Smooth muscle cell (in vitro differentiated cells): Measurements from ENCODE around the gene DUSP12. TPM values are rescaled to one million over a fixed set of nuclear protein-coding genes. Genes with fewer than 3 reads are reported as not detected.

Experiments
- DNase-seq: peaks from one replicate; lab custom pipeline; 2025; ENCODE audit not compliant: unreplicated experiment; lab: John Stamatoyannopoulos, UW
- H2AFZ ChIP-seq: fragments of 200-600 bp; sonication (generic); 2 replicates; pipeline ENCODE4 v1.6.0; 2016; ENCODE audit warnings: antibody characterized with exemption, low read depth, mild to moderate bottlenecking
- H3F3A ChIP-seq: fragments of 200-600 bp; sonication (generic); 2 replicates; pipeline ENCODE4 v1.6.0; 2017; ENCODE audit warnings: antibody characterized with exemption, low read depth
- H3K27ac ChIP-seq: fragments of 200-600 bp; sonication (generic); 2 replicates; pipeline ENCODE4 v1.5.1; 2016; ENCODE audit warnings: low read depth, mild to moderate bottlenecking
- H3K27me3 ChIP-seq: fragments of 200-600 bp; sonication (generic); 2 replicates; pipeline ENCODE4 v1.6.1; 2016; ENCODE audit warnings: low read depth, mild to moderate bottlenecking
- H3K36me3 ChIP-seq: fragments of 200-600 bp; sonication (generic); 2 replicates; pipeline ENCODE4 v1.5.1; 2016; ENCODE audit warnings: low read depth
- H3K4me1 ChIP-seq: fragments of 200-600 bp; sonication (generic); 2 replicates; pipeline ENCODE4 v1.5.1; 2016; ENCODE audit warnings: low read depth
- H3K4me2 ChIP-seq: fragments of 200-600 bp; sonication (generic); 2 replicates; pipeline ENCODE4 v1.6.0; 2016; ENCODE audit warnings: mild to moderate bottlenecking
- H3K4me3 ChIP-seq: fragments of 200-600 bp; sonication (generic); 2 replicates; pipeline ENCODE4 v1.5.1; 2016; ENCODE audit warnings: mild to moderate bottlenecking
- H3K79me2 ChIP-seq: fragments of 200-600 bp; sonication (generic); 2 replicates; pipeline ENCODE4 v1.6.0; 2016; ENCODE audit warnings: low read depth, mild to moderate bottlenecking
- H3K9ac ChIP-seq: fragments of 200-600 bp; sonication (generic); 2 replicates; pipeline ENCODE4 v1.6.0; 2016; ENCODE audit warnings: low read depth
- H3K9me3 ChIP-seq: fragments of 200-600 bp; sonication (generic); replicated peaks from 2 replicates; pipeline ENCODE4 v1.5.1; 2016; ENCODE audit warnings: low read depth
- H4K20me1 ChIP-seq: fragments of 200-600 bp; sonication (generic); 2 replicates; pipeline ENCODE4 v1.6.0; 2016; ENCODE audit warnings: low read depth
- CTCF ChIP-seq: fragments of 200-600 bp; sonication (generic); IDR thresholded peaks from 2 replicates; pipeline ENCODE4 v1.5.1; 2017; ENCODE audit warnings: borderline replicate concordance, mild to moderate bottlenecking, antibody characterized with exemption; ENCODE audit not compliant: insufficient read depth, poor library complexity, severe bottlenecking
- WGBS: methylation state at CpG from one replicate; pipeline ENCODE4 v1.1.7; 2016; ENCODE audit warnings: low lambda C conversion rate; 5-methylcytosine and 5-hydroxymethylcytosine counted together
- polyA plus RNA-seq: library from polyadenylated mRNA; unstranded; fragments of >200 nt; fragmentation: Nextera tagmentation; extraction: Ambion mirVana; gene quantifications from 2 replicates; pipeline ENCODE4 v1.2.1, GENCODE V29; 2016
- total RNA-seq: library from RNA; depleted of rRNA; stranded (reverse); fragments of >200 nt; gene quantifications from 2 replicates; pipeline ENCODE4 v1.2.3, GENCODE V29; 2014

Gene DUSP12
- total and polyA plus RNA-seq, 2 experiments from 2014 or later = 41.8 to 45.7 TPM

- no peaks in the 10 kb centered on the region for H3K27me3 ChIP-seq
- no peak for DNase-seq
- H3K4me2 ChIP-seq = no peak overlapping the region
- H3K36me3 ChIP-seq = peaks cover 2% of the 10 kb centered on the region
- 69% methylated on average over 7 of the region's 7 CpGs for WGBS
- peak; percentile 47 for TF ChIP-seq CTCF
- no peak overlapping the region for H2AFZ ChIP-seq
- H3K9me3 ChIP-seq = no peaks in the 10 kb centered on the region
- H3K27ac ChIP-seq = no peak overlapping the region
- no peak overlapping the region for H3K9ac ChIP-seq
- no peak overlapping the region for H3K4me3 ChIP-seq
- no peaks in the 10 kb centered on the region for H4K20me1 ChIP-seq
- peaks cover 6% of the 10 kb centered on the region for H3F3A ChIP-seq
- peaks cover 9% of the 10 kb centered on the region for H3K4me1 ChIP-seq
- H3K79me2 ChIP-seq = peaks cover 26% of the 10 kb centered on the region
These were observed 14.0 kb downstream of the DUSP12 start for GRCh38 chr1:161763522-161764098.

GRCh38 chr1:161766102-161766981, 16.8 kb downstream of the DUSP12 start, which contains the start of gene ATF6:
Gene ATF6 (plus strand): TSS chr1:161766320. CDS start chr1:161766361, 41 bp downstream.
- Histone ChIP-seq H3K4me1 (peaks cover 9% of the 10 kb centered on the region), H3K36me3 (no peaks in the 10 kb centered on the region), H3F3A (no peaks in the 10 kb centered on the region), H3K79me2 (peaks cover 38% of the 10 kb centered on the region), H3K9me3 (no peaks in the 10 kb centered on the region), H3K4me2 (peak within 1 kb of the TSS; percentile 97), H2AFZ (peak within 1 kb of the TSS; percentile 97), H3K4me3 (peak within 1 kb of the TSS; percentile 70), H4K20me1 (peaks cover 12% of the 10 kb centered on the region), H3K27me3 (no peaks in the 10 kb centered on the region), H3K9ac (peak within 1 kb of the TSS; percentile 93), H3K27ac (peak within 1 kb of the TSS; percentile 93)
- 1% methylated on average over 35 of the region's 35 CpGs for WGBS
- peak; percentile 34 for DNase-seq
- TF ChIP-seq CTCF = no peak

- DNase-seq = no peak
- over 99% methylated on average over 5 of the region's 5 CpGs for WGBS
- peaks cover 47% of the 10 kb centered on the region for H3K79me2 ChIP-seq
- H2AFZ ChIP-seq = no peak overlapping the region
- peaks cover 23% of the 10 kb centered on the region for H4K20me1 ChIP-seq
- TF ChIP-seq CTCF = no peak
- H3K27ac ChIP-seq = no peak overlapping the region
- H3K4me1 ChIP-seq = peaks cover 9% of the 10 kb centered on the region
- H3F3A ChIP-seq = no peaks in the 10 kb centered on the region
- no peaks in the 10 kb centered on the region for H3K27me3 ChIP-seq
- no peak overlapping the region for H3K9ac ChIP-seq
- no peaks in the 10 kb centered on the region for H3K9me3 ChIP-seq
- no peak overlapping the region for H3K4me3 ChIP-seq
- no peak overlapping the region for H3K4me2 ChIP-seq
- H3K36me3 ChIP-seq = no peaks in the 10 kb centered on the region
These were observed 18.9 kb downstream of the DUSP12 start for GRCh38 chr1:161768461-161768860.
